GM18858 (cell line): ENCODE data around the gene TBX5.

ENCODE experiments used
- ATAC-seq: cut with Tn5 transposase; IDR thresholded peaks from one replicate; pipeline ENCODE4 v1.9.1; 2021; ENCODE audit not compliant: unreplicated experiment

TBX5 gene

DNA sequence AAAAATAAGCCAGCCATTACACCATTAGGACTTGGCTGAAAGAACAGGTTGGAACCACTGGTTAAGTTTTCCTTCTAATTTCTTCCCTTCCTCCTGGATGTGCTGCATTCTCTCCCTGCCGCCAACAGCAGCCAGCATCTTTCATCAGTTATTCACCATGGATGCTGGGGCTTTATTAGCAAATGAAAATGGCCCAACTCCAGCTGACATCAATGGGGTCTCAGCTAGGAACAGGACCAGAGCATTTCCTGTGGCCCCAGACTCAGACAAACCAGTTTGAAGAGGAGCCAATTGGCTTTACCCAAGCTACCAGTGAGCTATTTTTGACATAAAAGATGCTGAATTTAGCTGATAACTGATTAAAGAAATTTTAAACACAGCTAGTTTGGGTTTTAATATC, 26.0 kb upstream of the TBX5 start:
- no peak for ATAC-seq

GRCh38 chr12:114430306-114430705, 24.4 kb upstream of the TBX5 start:
- no peak for ATAC-seq

GRCh38 chr12:114425031-114425626, 19.2 kb upstream of the TBX5 start:
- no peak for ATAC-seq

GRCh38 chr12:114420944-114421335, 15.0 kb upstream of the TBX5 start:
- ATAC-seq, result no peak

GRCh38 chr12:114420182-114420943, 14.4 kb upstream of the TBX5 start:
- no peak for ATAC-seq

- ATAC-seq, result no peak
Measured at GRCh38 chr12:114416028-114416427, 10.1 kb upstream of the TBX5 start.

GRCh38 chr12:114415525-114415868, 9.6 kb upstream of the TBX5 start:
- no peak for ATAC-seq

- no peak for ATAC-seq
Measured at GRCh38 chr12:114414866-114415524, 9.1 kb upstream of the TBX5 start.

DNA sequence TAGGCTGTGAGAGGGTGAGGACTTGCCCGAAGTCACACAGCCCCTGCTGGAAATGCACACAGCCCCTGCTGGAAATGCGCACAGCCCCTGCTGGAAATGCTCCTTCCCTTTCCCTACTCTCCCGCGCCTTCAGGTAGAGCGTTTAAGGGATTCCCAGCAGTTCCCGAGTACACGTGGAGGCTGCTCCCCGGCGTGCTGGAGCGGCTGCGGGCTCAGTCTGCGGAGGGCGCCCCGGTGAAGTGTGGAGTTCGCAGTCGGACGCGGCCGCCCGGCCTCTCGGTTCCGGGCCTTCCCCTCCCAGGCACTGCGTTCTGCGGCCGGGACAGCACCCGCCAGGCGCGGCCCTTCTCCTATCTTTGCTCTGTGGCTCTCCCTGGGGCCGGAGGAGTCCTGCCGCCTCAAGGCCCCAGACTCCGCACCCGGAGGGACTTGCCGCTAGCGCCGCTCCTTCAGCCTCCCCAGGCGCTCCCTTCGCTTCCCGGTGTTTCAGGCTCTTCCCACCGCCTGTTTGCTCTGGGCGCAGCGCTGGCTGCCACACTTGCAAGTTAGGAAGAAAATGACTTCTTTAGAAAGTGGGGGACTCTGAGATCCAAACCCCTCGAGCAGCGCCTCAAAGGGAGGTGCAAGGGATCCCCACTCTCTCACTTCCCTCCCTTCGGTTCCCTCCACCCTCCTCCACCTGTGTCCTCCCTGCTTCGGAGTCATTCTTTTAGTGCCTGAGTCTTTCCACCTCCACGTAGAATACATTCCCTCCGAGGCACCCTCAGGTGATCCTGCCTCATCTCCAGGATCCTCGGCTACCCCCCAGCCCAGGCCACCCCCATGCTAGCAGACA, 8.3 kb upstream of the TBX5 start:
- no peak for ATAC-seq

- no peak for ATAC-seq
Measured at GRCh38 chr12:114412825-114413749, 7.1 kb upstream of the TBX5 start.

- ATAC-seq, result no peak
Measured at GRCh38 chr12:114412307-114412706, 6.4 kb upstream of the TBX5 start.

DNA sequence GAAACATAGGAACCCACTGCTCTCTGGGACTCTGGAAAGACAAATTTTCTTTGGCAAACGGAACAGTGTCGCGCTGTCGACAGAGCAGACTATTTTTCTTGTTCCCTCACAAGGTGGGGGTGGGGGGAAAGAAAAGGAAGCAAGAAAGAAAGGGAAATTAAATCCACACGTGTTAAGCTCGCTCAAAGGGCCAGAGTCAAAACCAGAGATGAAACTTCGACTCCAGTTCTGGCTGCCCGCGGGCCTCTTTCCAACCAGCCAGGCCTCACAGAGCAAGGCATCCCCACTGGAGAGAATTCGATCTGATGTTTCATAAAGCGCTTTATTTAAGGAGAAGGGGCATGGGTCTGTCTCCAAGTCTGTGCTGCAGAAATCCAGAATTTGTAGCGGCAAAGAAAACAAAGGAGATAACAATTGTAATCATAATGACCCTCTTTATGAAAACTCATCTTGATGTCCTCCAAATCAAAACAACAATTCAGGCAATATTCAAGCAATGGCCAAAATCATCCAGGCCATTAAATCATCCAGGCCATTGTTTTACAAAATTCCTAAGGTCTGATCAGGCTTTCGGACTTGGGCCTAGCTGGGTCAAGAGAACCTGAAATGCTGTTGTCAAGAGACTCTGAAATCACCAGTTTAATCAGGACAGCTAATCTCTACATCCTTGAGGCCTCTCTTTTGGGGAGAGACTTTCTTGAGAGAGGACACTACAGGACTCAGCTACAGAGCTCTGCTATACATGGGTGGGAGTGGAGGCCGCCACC, 5.3 kb upstream of the TBX5 start:
- no peak for ATAC-seq

GRCh38 chr12:114409852-114410600, 4.1 kb upstream of the TBX5 start:
- ATAC-seq, result no peak

DNA sequence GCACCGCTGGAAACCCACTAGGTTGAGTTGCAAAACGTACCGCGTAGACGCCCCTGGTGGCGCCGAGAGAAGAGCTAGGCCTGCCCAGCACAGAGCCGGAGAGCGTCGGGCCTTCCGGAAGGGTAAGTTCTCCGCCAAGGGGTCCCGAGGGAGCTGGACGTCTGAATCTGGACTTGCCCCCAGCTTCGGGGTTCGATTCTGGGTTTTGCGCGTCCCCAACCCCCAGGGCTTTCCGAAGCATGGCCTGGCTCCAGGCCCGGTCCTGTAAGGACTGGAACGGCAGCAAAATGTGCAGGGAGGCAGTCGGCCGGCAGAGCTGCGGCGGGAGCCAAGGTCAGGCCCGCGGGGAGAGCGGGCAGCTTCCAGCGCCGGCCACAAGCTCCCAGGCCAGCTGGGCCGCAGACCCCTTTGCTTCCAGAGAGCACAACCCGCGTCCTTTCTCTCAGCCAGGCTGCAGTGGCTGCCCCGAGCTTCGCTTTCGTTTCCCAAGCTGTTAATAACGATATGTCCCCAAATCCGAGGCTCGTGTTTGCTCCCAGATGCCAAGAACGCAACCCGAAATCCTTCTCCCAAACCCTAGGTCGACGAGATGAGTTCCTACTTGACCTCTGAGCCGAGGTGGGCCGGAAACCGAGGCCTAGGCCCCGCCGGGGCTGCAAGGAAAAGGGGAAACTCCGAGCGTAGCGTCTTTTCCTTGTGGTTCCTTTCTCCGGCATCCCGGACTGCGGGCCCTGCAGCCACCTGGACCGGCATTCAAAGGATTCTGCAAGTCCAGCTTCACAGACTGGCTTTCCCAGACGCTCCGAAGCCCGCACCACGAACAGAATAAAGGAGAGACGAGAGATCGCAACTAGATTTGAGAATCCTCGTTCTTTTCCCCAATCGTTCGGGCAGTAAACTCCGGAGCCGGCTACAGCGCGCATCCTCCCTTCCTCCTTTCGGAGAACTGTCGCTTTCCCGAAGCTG, 3.2 kb upstream of the TBX5 start:
- ATAC-seq, result no peak

- ATAC-seq, result no peak
Measured at GRCh38 chr12:114408471-114408885, 2.5 kb upstream of the TBX5 start.

DNA sequence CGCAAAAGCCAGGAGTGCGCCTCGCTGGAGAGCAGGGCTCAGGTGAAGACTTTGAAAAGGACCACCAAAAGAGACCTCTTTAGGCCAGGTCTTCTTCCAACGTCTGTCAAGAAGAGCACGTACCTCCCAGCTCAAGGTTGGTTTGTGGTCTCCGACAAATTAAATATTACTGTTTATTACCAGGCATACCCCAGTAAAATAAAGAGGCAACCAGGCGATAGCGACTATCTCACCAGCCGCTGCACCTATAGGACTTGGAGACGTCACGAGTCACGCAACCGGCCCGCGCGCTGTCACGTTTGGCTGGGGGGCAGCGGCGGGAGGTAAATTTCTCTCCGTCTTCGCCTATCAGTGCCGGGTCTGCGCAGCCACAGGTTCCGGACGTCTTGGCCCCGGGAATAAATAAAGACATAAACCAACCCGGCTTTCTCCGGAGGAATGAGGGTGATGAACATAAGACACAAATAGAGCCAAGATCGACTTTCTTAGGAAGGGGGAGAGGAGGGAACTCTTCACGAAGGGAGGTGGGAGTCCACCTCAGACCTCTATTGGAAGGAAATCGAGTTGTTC, 2.0 kb upstream of the TBX5 start:
- no peak for ATAC-seq

GRCh38 chr12:114406984-114407841, 1.3 kb upstream of the TBX5 start:
- ATAC-seq, result no peak
